HCT116 (cell line): ENCODE results near the gene IGFBP4.

ENCODE experiments used
- ATF3 ChIP-seq: IDR thresholded peaks from 2 replicates; pipeline ENCODE4 v1.6.1; 2012
- CBX3 ChIP-seq: IDR thresholded peaks from 2 replicates; pipeline ENCODE4 v1.6.1; 2012; ENCODE audit warnings: low read depth
- EZH2 ChIP-seq: fragments of 200-600 bp; sonication (generic); IDR thresholded peaks from 2 replicates; pipeline ENCODE4 v1.6.1; 2017; ENCODE audit warnings: antibody characterized with exemption, mixed run types
- JUND ChIP-seq: IDR thresholded peaks from 2 replicates; pipeline ENCODE4 v1.6.1; 2012
- POLR2A ChIP-seq: IDR thresholded peaks from 2 replicates; pipeline ENCODE4 v1.7.0; 2011; ENCODE audit warnings: borderline replicate concordance; ENCODE audit not compliant: insufficient read depth, insufficient read length; ENCODE audit errors: extremely low read depth
- POLR2AphosphoS5 ChIP-seq: IDR thresholded peaks from 2 replicates; pipeline ENCODE4 v1.6.1; 2011; ENCODE audit warnings: mild to moderate bottlenecking, low read depth, low read length, moderate library complexity
- RAD21 ChIP-seq: IDR thresholded peaks from 2 replicates; pipeline ENCODE4 v1.6.1; 2012; ENCODE audit warnings: low read depth, mild to moderate bottlenecking
- REST ChIP-seq: IDR thresholded peaks from 2 replicates; pipeline ENCODE4 v1.6.1; 2012; ENCODE audit warnings: low read depth
- SIN3A ChIP-seq: IDR thresholded peaks from 2 replicates; pipeline ENCODE4 v1.6.1; 2012; ENCODE audit warnings: low read depth
- SP1 ChIP-seq: IDR thresholded peaks from 2 replicates; pipeline ENCODE4 v1.6.1; 2012; ENCODE audit warnings: low read depth
- TCF7L2 ChIP-seq: IDR thresholded peaks from 2 replicates; pipeline ENCODE4 v1.7.0; 2011; ENCODE audit warnings: borderline replicate concordance, inconsistent platforms; ENCODE audit not compliant: insufficient read depth, insufficient read length; ENCODE audit errors: extremely low read depth
- ZBTB33 ChIP-seq: IDR thresholded peaks from 2 replicates; pipeline ENCODE4 v1.6.1; 2011; ENCODE audit warnings: mild to moderate bottlenecking, low read length, moderate library complexity; ENCODE audit not compliant: insufficient replicate concordance; ENCODE audit errors: extremely low read depth
- TF ChIP-seq, protein P1 (sequence below), 3 experiments: fragments of 200-600 bp in 1 of 3; sonication (generic) in 1 of 3; IDR thresholded peaks in 2 of 3; conservative IDR thresholded peaks in 1 of 3; 2 replicates each; pipeline ENCODE4 v1.5.1; 2012 to 2017; ENCODE audit warnings: low read depth in 2 of 3, low read length in 2 of 3, antibody characterized with exemption in 1 of 3, borderline replicate concordance in 1 of 3, control low read depth in 1 of 3, mild to moderate bottlenecking in 1 of 3, mixed read lengths in 1 of 3, mixed run types in 1 of 3, moderate library complexity in 1 of 3; ENCODE audit not compliant: insufficient read depth in 1 of 3
- TF ChIP-seq, protein P2 (sequence below): IDR thresholded peaks from 2 replicates; pipeline ENCODE4 v1.6.1; 2012

- TF ChIP-seq, protein P1, sequence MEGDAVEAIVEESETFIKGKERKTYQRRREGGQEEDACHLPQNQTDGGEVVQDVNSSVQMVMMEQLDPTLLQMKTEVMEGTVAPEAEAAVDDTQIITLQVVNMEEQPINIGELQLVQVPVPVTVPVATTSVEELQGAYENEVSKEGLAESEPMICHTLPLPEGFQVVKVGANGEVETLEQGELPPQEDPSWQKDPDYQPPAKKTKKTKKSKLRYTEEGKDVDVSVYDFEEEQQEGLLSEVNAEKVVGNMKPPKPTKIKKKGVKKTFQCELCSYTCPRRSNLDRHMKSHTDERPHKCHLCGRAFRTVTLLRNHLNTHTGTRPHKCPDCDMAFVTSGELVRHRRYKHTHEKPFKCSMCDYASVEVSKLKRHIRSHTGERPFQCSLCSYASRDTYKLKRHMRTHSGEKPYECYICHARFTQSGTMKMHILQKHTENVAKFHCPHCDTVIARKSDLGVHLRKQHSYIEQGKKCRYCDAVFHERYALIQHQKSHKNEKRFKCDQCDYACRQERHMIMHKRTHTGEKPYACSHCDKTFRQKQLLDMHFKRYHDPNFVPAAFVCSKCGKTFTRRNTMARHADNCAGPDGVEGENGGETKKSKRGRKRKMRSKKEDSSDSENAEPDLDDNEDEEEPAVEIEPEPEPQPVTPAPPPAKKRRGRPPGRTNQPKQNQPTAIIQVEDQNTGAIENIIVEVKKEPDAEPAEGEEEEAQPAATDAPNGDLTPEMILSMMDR (IDR thresholded peaks at IDR 0.05 in 2 of 3, conservative IDR thresholded peaks at IDR 0.05 in 1 of 3; ENCODE audit: borderline replicate concordance in 1 of 3, insufficient read depth in 1 of 3, low read depth in 2 of 3, low read length in 2 of 3): no peak
- TF ChIP-seq TCF7L2 (no peak), POLR2A (no peak), EZH2 (no peak), ATF3 (no peak), SIN3A (no peak), REST (no peak), POLR2AphosphoS5 (no peak), JUND (no peak), ZBTB33 (no peak), CBX3 (no peak), SP1 (no peak), RAD21 (no peak)
- TF ChIP-seq, protein P2, sequence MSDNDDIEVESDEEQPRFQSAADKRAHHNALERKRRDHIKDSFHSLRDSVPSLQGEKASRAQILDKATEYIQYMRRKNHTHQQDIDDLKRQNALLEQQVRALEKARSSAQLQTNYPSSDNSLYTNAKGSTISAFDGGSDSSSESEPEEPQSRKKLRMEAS: no peak
These were observed 5.0 kb downstream of the IGFBP4 start for GRCh38 chr17:40448213-40448638.
